ENCODE data around the gene MAPKAPK3. TPM values are rescaled to one million over a fixed set of nuclear protein-coding genes. Genes with fewer than 3 reads are reported as not detected.

MAPKAPK3 gene
- total and polyA plus RNA-seq, 2 of the 8 experiments (the other 6 are each of a cell fraction or from before 2014, with no cell fraction given): 65.4 to 99.8 TPM

DNA sequence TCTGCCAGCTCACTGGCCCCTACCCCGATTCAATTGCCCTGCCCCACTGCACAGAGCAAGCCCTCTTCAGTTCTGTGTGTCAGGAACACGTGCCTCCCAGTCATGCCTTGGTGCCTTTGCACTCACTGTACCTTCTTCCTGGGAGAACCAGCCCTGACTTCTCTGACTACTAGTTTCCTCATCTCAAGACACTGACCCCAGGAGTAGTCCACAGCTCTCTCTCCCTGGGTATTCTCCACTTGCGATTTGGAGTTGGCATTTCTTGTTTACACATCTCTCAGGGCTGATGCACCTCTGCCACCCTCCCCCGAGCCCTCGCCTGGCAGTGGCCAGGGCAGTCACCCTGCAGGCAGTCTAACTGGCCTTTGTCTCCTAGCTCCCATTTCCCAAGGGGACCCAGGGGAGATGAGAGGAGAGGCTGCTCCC lies 11.0 kb upstream of the MAPKAPK3 start:
- Histone ChIP-seq H2BK5ac (ENCODE audit: low read depth, low read length) (no peak overlapping the region), H3K9ac (replicated peaks in 1 of 4; ENCODE audit: extremely low read depth in 1 of 4, low read depth in 3 of 4, low read length in 3 of 4) (no peak overlapping the region), H3K56ac (replicated peaks; ENCODE audit: insufficient read length, low read depth, low read length) (no peak overlapping the region), H3K18ac (ENCODE audit: extremely low read depth, low read length) (no peak overlapping the region), H3K4me2 (ENCODE audit: insufficient read depth in 1 of 2, low read depth in 2 of 2, low read length in 2 of 2) (no peak overlapping the region), H3K14ac (ENCODE audit: insufficient read length) (no peak overlapping the region), H4K8ac (ENCODE audit: extremely low read depth, insufficient read depth, low read length) (no peak overlapping the region), H3K9me3 (ENCODE audit: insufficient read depth in 2 of 2, low read depth in 1 of 2, low read length in 1 of 2) (no peaks in the 10 kb centered on the region), H2BK120ac (replicated peaks; ENCODE audit: low read depth, low read length) (no peak overlapping the region), H3K79me2 (ENCODE audit: control insufficient read depth in 1 of 2, insufficient read depth in 2 of 2, low read length in 2 of 2) (no peaks in the 10 kb centered on the region), H4K5ac (ENCODE audit: insufficient read length, low read depth, low read length) (no peak overlapping the region), H3K23ac (ENCODE audit: insufficient read length) (no peak overlapping the region), H3K4me3 (ENCODE audit: extremely low read depth in 1 of 4, insufficient read depth in 2 of 4, low read depth in 3 of 4, low read length in 4 of 4) (no peak overlapping the region), H2AK5ac (ENCODE audit: low read depth, low read length) (no peak overlapping the region), H3K79me1 (ENCODE audit: low read depth, low read length) (no peaks in the 10 kb centered on the region), H3K4me1 (replicated peaks in 1 of 4; ENCODE audit: control insufficient read depth in 3 of 4, insufficient read depth in 4 of 4, low read length in 3 of 4) (peaks cover 0 to 2% (median under 1%) of the 10 kb centered on the region in 4 experiments; a peak in 4 of 7 replicates), H3K27me3 (replicated peaks in 1 of 4; ENCODE audit: control insufficient read depth in 3 of 4, extremely low read depth in 1 of 4, insufficient read depth in 3 of 4, low read length in 3 of 4) (peaks cover 7 to 15% (median 11%) of the 10 kb centered on the region in 4 experiments; a peak in 6 of 7 replicates), H3K4ac (replicated peaks; ENCODE audit: insufficient read length, low read depth, low read length) (no peak overlapping the region), H2BK20ac (ENCODE audit: low read length) (no peak overlapping the region), H3K36me3 (ENCODE audit: control insufficient read depth in 2 of 4, insufficient read depth in 4 of 4, low read length in 3 of 4) (no peaks in the 10 kb centered on the region), H3K27ac (ENCODE audit: low read depth, low read length) (no peak overlapping the region), H3K23me2 (ENCODE audit: low read depth, low read length) (no peaks in the 10 kb centered on the region; the same call in 1 of the 2 replicates), H2AFZ (ENCODE audit: low read length) (no peak overlapping the region), H4K91ac (replicated peaks; ENCODE audit: insufficient read length, low read length) (no peak overlapping the region), H2BK15ac (ENCODE audit: low read length) (no peak overlapping the region), H4K20me1 (replicated peaks in 1 of 2; ENCODE audit: control insufficient read depth in 1 of 2, insufficient read depth in 2 of 2, low read length in 2 of 2) (peaks cover under 1 to 11% of the 10 kb centered on the region in 2 experiments), H2BK12ac (ENCODE audit: low read depth, low read length) (no peak overlapping the region)
- POLR2A ChIA-PET (ENCODE audit: partially characterized antibody): interaction anchor here (1.8 kb wide), 1 partner anchor 13 kb away, joined by 4 read pairs; no protein-coding TSS in a partner anchor
- DNase-seq (ENCODE audit: low read depth in 1 of 2, low spot score in 2 of 2) (no peak), FAIRE-seq (no peak)
- CTCF ChIA-PET (ENCODE audit: partially characterized antibody): interaction anchor here (6.3 to 50.4 kb wide), 4 partner anchors 9 to 45 kb away, joined by 39 to 1262 read pairs (median 548); partner anchors contain the start of genes C3orf18, DOCK3, HEMK1 and MAPKAPK3
- 84% methylated on average over 5 of the region's 5 CpGs; no CpG with 5 or more reads in 1 of the 2 experiments for WGBS, 2 experiments (ENCODE audit: extremely low coverage in 1 of 2, insufficient coverage in 1 of 2, insufficient read length in 1 of 2, insufficient replicate concordance in 2 of 2, low coverage in 1 of 2, low lambda C conversion rate in 2 of 2, missing lambda C conversion rate in 1 of 2)
- TF ChIP-seq PHF8 (conservative IDR thresholded peaks at IDR 0.05; ENCODE audit: low read depth, low read length): no peak
